NCI-H1105 treated with DMSO at 0.1 percent for 48 hours (cell line): ENCODE results near the gene SNX19.

ENCODE experiments used
- DNase-seq: peaks from one replicate; lab custom pipeline; 2025; lab: John Stamatoyannopoulos, UW

Gene SNX19

DNA sequence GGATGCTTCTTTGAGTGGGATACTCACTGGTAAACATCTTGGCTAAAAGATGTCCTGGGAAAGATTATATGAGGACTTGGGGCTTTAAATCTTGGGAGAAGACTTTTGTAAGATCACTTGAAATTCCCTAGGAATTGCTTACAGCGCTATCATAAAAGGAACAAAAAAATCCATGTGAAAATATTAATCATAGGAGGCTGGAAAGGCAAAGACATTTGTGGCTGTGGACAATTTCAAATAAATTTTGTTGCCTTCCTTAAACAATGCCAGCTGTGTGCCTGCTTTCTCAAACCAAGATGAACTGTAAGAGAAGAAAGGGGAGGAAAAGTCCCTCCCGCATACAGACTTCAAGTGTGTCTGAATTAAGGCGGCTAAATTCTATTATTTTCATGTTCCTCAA lies 75.6 kb downstream of the SNX19 start:
- no peak for DNase-seq

DNA sequence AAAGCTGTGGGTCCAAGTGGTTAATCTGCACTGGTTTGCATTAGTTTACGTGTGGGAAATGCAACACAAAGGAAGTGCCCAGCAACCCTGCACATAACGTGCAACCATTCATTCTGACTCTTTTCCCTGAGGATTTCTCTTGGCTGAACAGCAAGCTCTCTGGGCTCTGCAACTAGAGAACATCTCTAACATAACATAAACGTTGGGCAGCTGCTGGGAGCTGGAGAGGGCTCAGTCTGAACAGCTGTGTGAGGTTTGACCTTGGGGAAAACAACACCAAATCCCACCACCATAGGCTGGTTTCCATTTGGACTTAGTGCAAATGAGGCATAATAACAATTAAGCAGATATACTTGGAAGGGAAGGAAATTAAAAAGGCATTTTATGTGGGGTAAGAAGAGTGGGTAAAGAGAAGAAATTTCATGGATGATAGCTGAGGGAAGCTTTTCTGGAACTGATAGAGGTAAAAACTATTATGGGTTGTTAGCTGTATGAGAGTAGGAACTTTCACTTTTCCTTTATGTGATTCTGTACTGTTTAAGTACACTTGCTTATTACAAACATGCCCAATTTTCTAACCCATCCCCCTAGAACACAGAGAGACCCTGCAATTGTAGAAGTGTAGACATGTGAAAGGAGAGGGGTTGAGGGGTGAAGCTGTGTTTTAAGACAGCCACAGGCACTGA lies 76.2 kb downstream of the SNX19 start:
- DNase-seq, result no peak

DNA sequence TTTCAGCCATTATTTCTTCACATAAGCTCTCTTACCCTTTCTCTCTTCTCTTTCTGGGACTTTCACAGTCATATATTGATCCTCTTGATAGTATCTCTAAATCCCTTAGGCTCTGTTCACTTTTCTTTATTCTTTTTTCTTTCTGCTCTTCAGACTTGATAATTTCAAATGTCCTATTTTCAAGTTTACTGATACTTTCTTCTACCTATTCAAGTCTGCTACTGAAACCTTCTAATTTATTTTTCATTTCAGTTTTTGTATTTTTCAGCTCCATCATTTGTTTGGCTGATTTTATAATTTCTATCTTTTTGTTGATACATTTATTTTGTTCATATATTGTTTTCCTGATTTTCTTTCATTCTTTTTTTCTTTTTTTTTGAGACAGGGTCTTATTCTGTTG lies 79.1 kb downstream of the SNX19 start:
- DNase-seq, result no peak

DNA sequence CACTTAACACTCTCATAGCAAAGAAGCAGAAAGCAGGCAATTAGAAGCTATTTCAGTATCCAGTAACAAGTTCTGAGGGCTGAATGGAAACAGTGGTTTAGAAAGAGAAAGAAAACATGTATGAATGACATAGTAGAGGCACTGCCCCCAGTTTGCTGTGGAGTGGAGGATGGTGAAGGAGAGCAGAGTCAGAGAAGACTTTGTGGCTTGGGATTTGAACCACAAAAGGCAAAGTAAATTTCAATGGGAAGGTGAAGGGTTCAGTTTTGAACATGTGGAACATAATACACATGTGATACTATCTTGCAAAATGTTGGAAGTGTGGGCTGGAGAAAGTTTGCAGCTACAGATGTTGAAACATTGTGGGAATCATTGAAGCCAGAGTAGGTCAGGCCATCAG lies 81.4 kb downstream of the SNX19 start:
- DNase-seq, result no peak

DNA sequence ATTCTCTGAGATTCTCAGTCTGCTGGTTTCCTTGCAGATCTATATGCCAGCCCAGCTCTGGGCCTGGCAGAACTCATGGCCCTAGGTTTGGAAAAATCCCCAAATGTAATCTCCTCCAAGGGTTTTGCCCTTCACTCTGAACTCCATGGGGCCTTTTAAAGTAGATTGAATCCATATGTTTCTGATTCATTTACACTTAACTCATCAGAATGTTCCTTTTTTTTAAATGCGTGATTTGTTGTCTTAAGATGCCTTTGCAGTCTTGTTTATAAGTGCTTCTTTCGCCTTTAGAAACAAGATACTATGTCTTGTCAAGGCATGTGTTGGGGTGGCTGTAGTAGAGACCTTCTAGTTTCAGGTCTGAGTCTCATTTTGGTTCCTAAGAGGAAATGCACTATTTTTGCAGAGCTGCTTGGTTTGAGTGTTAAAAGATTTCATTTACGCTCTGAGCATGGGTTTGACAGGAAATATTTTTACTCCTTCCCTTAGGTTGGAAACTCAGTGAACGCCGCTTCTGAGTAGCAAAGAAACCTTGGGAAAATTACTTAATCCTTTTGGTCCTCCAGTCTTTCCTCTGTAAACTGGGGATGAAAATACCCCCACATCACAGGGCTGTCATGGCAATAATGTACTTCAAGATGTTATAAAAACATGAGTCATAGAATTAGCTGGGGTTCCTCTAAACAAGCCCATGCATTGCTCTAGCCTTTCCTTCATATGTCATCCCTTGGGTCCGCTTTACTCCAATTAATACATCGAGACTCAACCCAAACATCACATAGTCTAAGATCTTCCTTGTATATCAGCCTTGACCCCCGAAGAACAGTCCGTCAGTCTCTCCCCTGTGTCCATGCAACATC lies 83.5 kb downstream of the SNX19 start:
- no peak for DNase-seq

DNA sequence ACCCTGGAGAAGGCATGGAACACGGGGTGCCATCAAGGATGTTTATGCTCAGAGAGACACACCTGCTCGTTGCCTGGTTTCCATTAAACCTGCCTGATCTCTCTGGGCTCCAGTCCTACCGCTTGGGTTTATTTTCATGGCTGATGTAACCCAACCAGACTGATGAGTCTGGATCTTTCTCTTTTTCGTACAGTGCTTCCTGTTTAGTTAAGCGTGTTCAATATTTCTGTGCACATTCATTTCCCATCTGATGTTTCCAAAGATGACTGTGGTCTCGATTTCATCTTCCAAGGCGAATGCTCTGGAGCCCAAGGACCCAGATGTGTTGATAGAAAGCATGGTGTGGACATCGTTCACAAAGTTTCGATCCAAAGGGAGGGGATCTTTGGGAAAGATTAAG lies 84.3 kb downstream of the SNX19 start:
- no peak for DNase-seq

DNA sequence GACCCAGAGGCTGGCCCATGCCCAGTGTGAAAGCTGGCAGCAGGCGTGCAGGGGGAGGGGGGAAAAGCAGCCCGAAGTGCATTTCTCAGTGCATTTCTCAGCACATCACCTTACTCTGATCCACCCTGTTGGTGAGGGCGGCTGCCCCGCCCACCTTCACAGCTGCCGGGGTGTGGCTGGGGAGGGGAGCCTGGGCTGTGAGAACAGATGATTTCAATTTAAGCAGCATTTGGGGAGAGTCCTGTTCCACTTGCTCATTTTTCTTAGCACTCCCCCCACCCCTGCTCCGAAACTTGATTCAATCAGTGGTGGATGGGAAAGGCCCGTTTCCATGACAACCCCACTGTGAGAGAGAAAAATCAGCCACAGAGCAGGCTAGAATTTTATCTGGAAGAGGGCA lies 84.8 kb downstream of the SNX19 start:
- no peak for DNase-seq

DNA sequence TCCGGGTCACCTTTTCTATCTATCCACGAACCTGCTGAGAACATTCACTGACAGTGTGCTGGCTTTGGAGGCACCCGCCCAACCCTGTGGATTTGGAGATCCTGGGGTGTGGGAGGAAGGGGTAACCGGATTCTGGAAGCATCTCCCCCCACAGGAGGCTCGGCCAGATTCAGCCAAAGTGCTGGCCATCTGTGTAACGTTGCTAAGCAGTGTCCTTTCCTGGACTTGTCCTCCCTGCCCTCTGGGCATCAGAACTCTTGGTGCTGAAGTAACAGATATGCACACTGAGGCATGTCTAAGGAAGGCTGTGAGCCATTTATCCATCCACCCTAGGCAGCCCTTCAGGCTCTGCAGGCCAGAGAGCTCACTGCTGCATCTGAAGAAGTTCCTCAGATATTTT lies 85.7 kb downstream of the SNX19 start:
- DNase-seq, result no peak

DNA sequence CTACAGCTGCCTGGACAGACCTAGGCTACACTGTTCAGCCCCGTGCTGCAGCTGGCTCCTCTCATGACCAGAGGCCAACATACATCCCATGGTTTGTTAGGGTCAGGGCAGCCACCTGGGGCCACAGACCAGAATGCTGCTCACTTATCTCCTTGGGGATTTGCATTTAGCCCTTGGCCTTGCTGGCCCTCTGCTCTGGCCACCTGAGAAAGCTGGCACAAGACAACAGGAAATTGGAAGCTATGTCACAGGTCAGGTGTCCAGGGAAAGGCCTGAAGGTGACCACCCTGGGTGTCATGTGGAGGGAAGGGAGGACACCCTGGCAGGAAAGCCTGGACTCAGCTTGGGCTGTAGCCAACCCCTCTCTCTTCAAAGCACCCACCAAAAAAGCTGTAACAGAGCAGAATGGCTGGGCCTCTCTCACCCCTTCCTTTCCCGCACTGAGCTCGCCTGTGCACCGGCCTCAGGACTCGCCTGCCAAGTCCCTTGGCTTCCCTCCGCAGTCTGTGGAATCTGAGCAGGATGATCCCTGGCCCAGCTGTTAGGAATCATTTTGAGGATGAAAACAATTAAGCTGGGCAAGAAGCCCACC lies 86.3 kb downstream of the SNX19 start:
- no peak for DNase-seq

DNA sequence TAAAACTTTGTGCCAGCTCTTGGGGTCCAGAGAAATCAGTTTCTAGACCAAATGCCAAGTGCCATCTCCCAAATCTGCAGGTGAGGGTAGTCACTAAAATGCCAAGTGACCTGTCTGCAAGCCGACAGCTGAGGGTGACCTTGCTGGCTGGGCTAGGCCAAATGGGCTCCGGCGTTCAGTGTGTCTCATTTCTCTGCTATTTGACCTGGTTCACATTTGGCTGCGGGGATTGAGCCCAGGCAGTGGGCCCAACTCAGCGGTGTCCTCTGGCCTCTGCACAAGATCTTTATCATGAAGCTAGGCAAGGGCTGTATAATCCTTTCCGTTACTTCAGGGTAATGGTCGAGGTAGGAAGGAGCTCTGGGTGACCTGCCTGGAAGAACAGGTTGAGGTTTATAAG lies 87.5 kb downstream of the SNX19 start:
- no peak for DNase-seq

DNA sequence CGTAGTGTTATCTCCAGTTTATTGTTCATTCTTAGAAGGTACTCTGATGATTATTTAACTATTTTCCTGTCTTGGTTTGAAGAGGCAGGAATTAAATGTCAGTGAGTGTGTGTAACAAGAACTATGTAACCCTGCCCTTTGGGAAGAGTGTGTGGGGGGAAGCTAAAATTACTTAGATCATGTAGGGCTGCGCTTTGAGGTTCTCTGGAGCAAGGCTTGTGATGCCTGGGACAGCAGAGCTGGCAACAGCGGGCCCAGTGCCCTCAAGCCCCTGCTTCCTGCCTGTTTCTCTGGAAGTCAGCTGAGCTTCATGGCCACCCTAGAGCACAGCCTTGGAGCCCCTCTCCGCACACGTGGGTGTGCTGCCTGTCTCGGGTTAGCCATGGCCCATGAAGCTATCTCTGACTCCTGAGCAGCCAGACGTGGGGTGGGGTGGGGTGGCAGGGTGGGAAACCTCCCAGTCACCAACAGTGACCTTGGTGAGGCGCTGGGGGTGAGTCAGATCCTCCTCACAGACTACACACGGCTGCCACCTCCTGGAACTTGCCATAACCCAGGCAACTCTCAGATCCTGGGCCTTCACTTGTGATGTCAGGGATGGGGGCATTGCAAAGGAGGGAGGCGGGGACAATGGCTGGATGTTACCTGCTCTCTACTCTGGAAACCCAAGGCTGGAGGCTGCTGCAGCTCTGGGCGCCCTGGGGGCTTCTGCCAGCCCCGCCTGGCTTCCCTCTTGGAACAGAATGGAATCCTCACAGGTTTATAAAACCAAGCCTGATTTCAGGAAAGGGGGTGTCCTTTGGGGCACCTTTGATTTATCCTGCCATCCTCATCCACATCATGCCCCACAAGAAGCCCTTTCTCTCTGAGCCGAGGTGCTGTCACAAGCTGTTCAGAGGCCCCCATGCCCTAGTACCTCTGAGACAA lies 88.6 kb downstream of the SNX19 start:
- DNase-seq, result no peak

DNA sequence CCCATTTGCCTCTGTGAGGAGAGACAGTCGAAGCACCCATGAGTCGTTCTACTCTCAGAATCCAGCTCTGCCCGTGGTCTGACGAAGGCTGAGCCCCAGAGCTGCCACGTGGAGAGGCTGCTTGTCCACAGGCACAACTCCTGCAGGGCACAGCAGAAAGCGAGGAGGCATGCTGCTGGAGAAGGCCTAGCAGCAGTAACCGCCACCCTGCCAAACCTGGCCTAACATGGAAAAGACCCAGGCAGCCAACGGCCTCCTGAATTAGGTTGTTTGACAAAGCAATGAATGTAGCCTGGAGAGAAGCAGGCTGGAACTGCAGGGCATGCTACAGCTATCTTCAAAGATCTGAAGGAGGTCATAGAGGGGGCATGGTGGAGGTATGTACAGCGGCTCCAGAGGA lies 89.7 kb downstream of the SNX19 start:
- DNase-seq, result no peak

DNA sequence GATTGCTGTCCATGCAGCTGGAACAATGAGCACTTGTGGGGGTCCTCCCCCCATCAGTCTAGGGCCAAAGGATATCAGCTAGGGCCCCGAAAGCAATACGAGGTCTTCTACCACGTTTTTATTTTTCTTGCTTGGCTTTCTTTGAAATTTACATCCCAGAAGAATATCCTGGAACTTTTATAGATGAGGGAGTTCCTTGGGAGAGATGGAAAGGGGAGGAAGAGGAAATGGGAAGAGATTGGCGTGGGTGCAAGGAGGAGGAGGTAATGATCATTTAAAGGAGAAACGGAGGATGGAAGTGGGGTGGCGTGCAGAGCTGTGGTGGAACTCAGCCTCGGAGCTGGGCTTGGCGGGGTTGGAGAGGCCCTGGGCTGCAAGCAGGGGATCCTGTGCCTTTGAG lies 90.3 kb downstream of the SNX19 start:
- DNase-seq, result no peak

DNA sequence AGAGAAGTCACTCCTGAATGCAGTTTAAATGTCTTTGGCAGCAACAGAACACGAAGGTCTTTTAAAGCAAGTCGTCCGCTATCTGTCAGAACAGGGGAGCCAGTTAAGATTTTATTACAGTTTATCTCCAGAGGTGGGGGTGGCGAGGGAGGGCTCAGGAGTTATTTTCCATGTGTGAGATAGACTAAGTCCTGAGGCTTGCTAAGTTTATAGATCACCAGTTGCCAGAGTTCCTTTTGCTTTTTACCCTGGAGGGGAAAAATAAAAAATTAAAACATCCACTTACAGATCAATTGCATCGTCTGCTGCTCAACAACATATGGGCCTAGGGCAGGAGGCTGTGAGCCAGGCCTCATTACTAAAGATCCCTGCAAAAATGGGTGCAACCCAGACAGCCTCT lies 90.7 kb downstream of the SNX19 start:
- DNase-seq, result no peak
